ENCODE results near the gene ARHGAP31. TPM values are rescaled to one million over a fixed set of nuclear protein-coding genes. Genes with fewer than 3 reads are reported as not detected.

ARHGAP31 gene
- total RNA-seq, 1 donor from 2014 or later: 114 TPM

GRCh38 chr3:119433613-119434325 lies 139.6 kb downstream of the ARHGAP31 start:
- no peaks in the 10 kb centered on the region for H3K27me3 Mint-ChIP-seq (ENCODE audit: unreplicated experiment)
- peaks cover 53% of the 10 kb centered on the region for H3K36me3 Mint-ChIP-seq (ENCODE audit: low read depth, unreplicated experiment)
- peaks cover 20% of the 10 kb centered on the region for H3K4me1 Mint-ChIP-seq (ENCODE audit: unreplicated experiment)
- no peak for DNase-seq (ENCODE audit: low spot score)
- H3K9me3 Mint-ChIP-seq (ENCODE audit: unreplicated experiment): no peaks in the 10 kb centered on the region
- H3K4me3 Mint-ChIP-seq (ENCODE audit: unreplicated experiment): no peak overlapping the region
- H3K27ac Mint-ChIP-seq (ENCODE audit: unreplicated experiment): no peak overlapping the region
- TF ChIP-seq CTCF (IDR thresholded peaks at IDR 0.05; ENCODE audit: unreplicated experiment): no peak

GRCh38 chr3:119434703-119435102 lies 140.5 kb downstream of the ARHGAP31 start:
- Mint-ChIP-seq H3K9me3 (ENCODE audit: unreplicated experiment) (no peaks in the 10 kb centered on the region), H3K27me3 (ENCODE audit: unreplicated experiment) (no peaks in the 10 kb centered on the region), H3K4me1 (ENCODE audit: unreplicated experiment) (peaks cover 13% of the 10 kb centered on the region), H3K36me3 (ENCODE audit: low read depth, unreplicated experiment) (peaks cover 45% of the 10 kb centered on the region), H3K27ac (ENCODE audit: unreplicated experiment) (no peak overlapping the region), H3K4me3 (ENCODE audit: unreplicated experiment) (no peak overlapping the region)
- DNase-seq (ENCODE audit: low spot score): no peak
- no peak for TF ChIP-seq CTCF (IDR thresholded peaks at IDR 0.05; ENCODE audit: unreplicated experiment)

- Mint-ChIP-seq H3K9me3 (ENCODE audit: unreplicated experiment) (no peaks in the 10 kb centered on the region), H3K27me3 (ENCODE audit: unreplicated experiment) (no peaks in the 10 kb centered on the region), H3K27ac (ENCODE audit: unreplicated experiment) (no peak overlapping the region), H3K4me3 (ENCODE audit: unreplicated experiment) (no peak overlapping the region), H3K4me1 (ENCODE audit: unreplicated experiment) (peaks cover 5% of the 10 kb centered on the region), H3K36me3 (ENCODE audit: low read depth, unreplicated experiment) (peaks cover 37% of the 10 kb centered on the region)
- TF ChIP-seq CTCF (IDR thresholded peaks at IDR 0.05; ENCODE audit: unreplicated experiment): no peak
- no peak for DNase-seq (ENCODE audit: low spot score)
These were observed 142.8 kb downstream of the ARHGAP31 start for GRCh38 chr3:119436977-119437376.

- Mint-ChIP-seq H3K4me3 (ENCODE audit: unreplicated experiment) (peak overlapping the region; percentile 60), H3K4me1 (ENCODE audit: unreplicated experiment) (peaks cover 3% of the 10 kb centered on the region), H3K9me3 (ENCODE audit: unreplicated experiment) (no peaks in the 10 kb centered on the region), H3K27ac (ENCODE audit: unreplicated experiment) (no peak overlapping the region), H3K36me3 (ENCODE audit: low read depth, unreplicated experiment) (peaks cover 41% of the 10 kb centered on the region), H3K27me3 (ENCODE audit: unreplicated experiment) (no peaks in the 10 kb centered on the region)
- DNase-seq (ENCODE audit: low spot score): no peak
- TF ChIP-seq CTCF (IDR thresholded peaks at IDR 0.05; ENCODE audit: unreplicated experiment): no peak
These were observed 143.6 kb downstream of the ARHGAP31 start for GRCh38 chr3:119437691-119438258.

GRCh38 chr3:119443179-119443578 lies 149.0 kb downstream of the ARHGAP31 start:
- H3K27ac Mint-ChIP-seq (ENCODE audit: unreplicated experiment): no peak overlapping the region
- H3K27me3 Mint-ChIP-seq (ENCODE audit: unreplicated experiment): no peaks in the 10 kb centered on the region
- H3K9me3 Mint-ChIP-seq (ENCODE audit: unreplicated experiment): no peaks in the 10 kb centered on the region
- H3K4me1 Mint-ChIP-seq (ENCODE audit: unreplicated experiment): no peaks in the 10 kb centered on the region
- no peak overlapping the region for H3K4me3 Mint-ChIP-seq (ENCODE audit: unreplicated experiment)
- no peak for TF ChIP-seq CTCF (IDR thresholded peaks at IDR 0.05; ENCODE audit: unreplicated experiment)
- H3K36me3 Mint-ChIP-seq (ENCODE audit: low read depth, unreplicated experiment): peaks cover 4% of the 10 kb centered on the region
- DNase-seq (ENCODE audit: low spot score): no peak

All from endothelial cell (in vitro differentiated cells).